Tibial nerve (tissue), 4 donors: Measurements from ENCODE around the gene SNX10. TPM values are rescaled to one million over a fixed set of nuclear protein-coding genes. Genes with fewer than 3 reads are reported as not detected.

ENCODE experiments used
- DNase-seq, 2 donors: peaks; one replicate each; pipeline ENCODE4 v3.0.0-alpha.2; 2019; ENCODE audit warnings: low spot score in 2 of 2
- H3K27ac ChIP-seq, 4 donors: fragments of 200-600 bp; sonication (generic) in 3 of 4; one replicate each; pipeline ENCODE4 v1.5.1; 2017 to 2019; ENCODE audit warnings: mild to moderate bottlenecking in 1 of 4
- H3K27me3 ChIP-seq, 2 donors: fragments of 200-600 bp; sonication (generic) in 1 of 2; one replicate each; pipeline versions ENCODE4 v1.5.1 to v1.6.0; 2017 to 2019
- H3K36me3 ChIP-seq, 3 donors: fragments of 200-600 bp; sonication (generic); one replicate each; pipeline ENCODE4 v1.5.1; 2018 to 2019
- H3K4me1 ChIP-seq, 4 donors: fragments of 200-600 bp; sonication (generic) in 3 of 4; one replicate each; pipeline ENCODE4 v1.5.1; 2017 to 2019
- H3K4me3 ChIP-seq, 4 donors: fragments of 200-600 bp; sonication (generic) in 3 of 4; one replicate each; pipeline ENCODE4 v1.5.1; 2017 to 2019; ENCODE audit warnings: mild to moderate bottlenecking in 1 of 4, moderate library complexity in 1 of 4
- H3K9me3 ChIP-seq, 4 donors: fragments of 200-600 bp; sonication (generic) in 3 of 4; one replicate each; pipeline ENCODE4 v1.5.1; 2017 to 2019
- CTCF ChIP-seq, 5 experiments: fragments of 200-600 bp in 3 of 5; fragments of 450-650 bp in 2 of 5; sonication (generic) in 3 of 5; IDR thresholded peaks; one replicate each; pipeline ENCODE4 v1.5.1; 2016 to 2019; ENCODE audit warnings: antibody characterized with exemption in 5 of 5, mild to moderate bottlenecking in 3 of 5, moderate library complexity in 2 of 5
- EP300 ChIP-seq, 2 donors: sonication (generic); formaldehyde crosslinking; IDR thresholded peaks; one replicate each; pipeline ENCODE4 v1.6.1; 2017; ENCODE audit warnings: antibody characterized with exemption in 2 of 2, mild to moderate bottlenecking in 1 of 2
- POLR2A ChIP-seq, 2 donors: fragments of 450-650 bp; IDR thresholded peaks; one replicate each; pipeline ENCODE4 v1.6.1; 2017; ENCODE audit warnings: antibody characterized with exemption in 2 of 2, mild to moderate bottlenecking in 2 of 2, moderate library complexity in 2 of 2
- WGBS, 2 donors: methylation state at CpG; one replicate each; pipeline ENCODE4 v1.1.5; 2018; 5-methylcytosine and 5-hydroxymethylcytosine counted together
- total RNA-seq, 4 donors: library from RNA; depleted of rRNA; stranded (reverse); fragments of >200 nt; gene quantifications; one replicate each; pipeline ENCODE4 v1.1.0, GENCODE V29; 2016

Gene SNX10
- total RNA-seq, 4 donors from 2014 or later = 1.7 to 15.9 (median 2.5) TPM

DNA sequence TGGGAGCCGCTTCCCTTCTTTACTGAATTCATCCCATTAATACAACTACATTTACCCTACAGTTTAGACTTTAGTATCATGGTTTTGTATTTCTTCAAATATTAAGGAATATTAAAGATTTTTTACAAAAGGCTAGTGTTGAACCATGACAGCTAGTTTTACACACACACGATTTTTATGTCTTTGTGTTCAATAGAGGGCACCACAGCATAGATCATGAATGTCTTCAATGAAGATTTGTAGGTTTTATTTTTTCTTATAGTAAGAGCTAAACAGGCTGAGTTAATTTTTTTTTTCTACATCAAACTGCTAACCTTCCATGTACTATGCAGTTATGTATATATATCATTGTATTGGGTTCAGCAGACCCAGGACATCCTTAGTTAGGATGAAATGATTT lies 76.9 kb downstream of the SNX10 start:
- H3K27me3 ChIP-seq = peaks cover 0 to 66% of the 10 kb centered on the region in 2 donors
- no peak overlapping the region for H3K4me3 ChIP-seq
- no peak for DNase-seq
- TF ChIP-seq POLR2A (IDR thresholded peaks at IDR 0.05) (no peak), CTCF (IDR thresholded peaks at IDR 0.05) (no peak), EP300 (IDR thresholded peaks at IDR 0.05) (no peak)
- no peaks in the 10 kb centered on the region for H3K4me1 ChIP-seq
- H3K9me3 ChIP-seq = no peaks in the 10 kb centered on the region
- 56 to 60% methylated on average over 2 of the region's 2 CpGs for WGBS, 2 donors
- no peaks in the 10 kb centered on the region for H3K36me3 ChIP-seq
- no peak overlapping the region for H3K27ac ChIP-seq

GRCh38 chr7:26369593-26369992 lies 77.9 kb downstream of the SNX10 start:
- peak in 1 of 2 donors; percentile 82 for DNase-seq
- Histone ChIP-seq H3K27ac (no peak overlapping the region), H3K4me3 (no peak overlapping the region), H3K27me3 (peaks cover 0 to 77% of the 10 kb centered on the region in 2 donors), H3K36me3 (no peaks in the 10 kb centered on the region), H3K9me3 (no peaks in the 10 kb centered on the region), H3K4me1 (no peaks in the 10 kb centered on the region)
- 5 to 7% methylated on average over 4 of the region's 4 CpGs for WGBS, 2 donors
- TF ChIP-seq POLR2A (IDR thresholded peaks at IDR 0.05) (no peak), CTCF (IDR thresholded peaks at IDR 0.05) (peak; percentile 64 to 83 (median 75))

DNA sequence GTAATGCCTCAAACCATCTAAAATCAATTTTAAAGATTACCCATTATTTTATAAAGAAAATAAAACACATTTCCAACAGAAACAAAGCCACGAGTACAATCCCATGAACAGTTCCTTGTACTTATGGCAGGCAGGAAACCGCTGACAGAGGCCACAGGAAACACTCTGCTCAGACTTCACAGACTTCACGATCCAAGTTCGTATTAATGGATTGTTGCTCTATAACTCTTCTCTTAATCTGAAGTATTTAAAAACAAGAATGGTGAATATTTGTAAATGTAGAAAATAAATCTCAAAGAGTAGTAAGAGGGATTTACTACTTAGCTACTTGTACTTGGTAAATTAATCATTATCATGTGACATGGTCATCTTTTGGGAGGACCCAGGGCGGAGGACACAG lies 78.3 kb downstream of the SNX10 start:
- no peak overlapping the region for H3K27ac ChIP-seq
- DNase-seq = no peak
- 52 to 65% methylated on average over 5 of the region's 5 CpGs for WGBS, 2 donors
- TF ChIP-seq CTCF (IDR thresholded peaks at IDR 0.05) = no peak
- no peak for TF ChIP-seq POLR2A (IDR thresholded peaks at IDR 0.05)
- H3K36me3 ChIP-seq = no peaks in the 10 kb centered on the region
- no peaks in the 10 kb centered on the region for H3K4me1 ChIP-seq
- H3K4me3 ChIP-seq = no peak overlapping the region
- no peaks in the 10 kb centered on the region for H3K9me3 ChIP-seq
- peaks cover 0 to 81% of the 10 kb centered on the region in 2 donors for H3K27me3 ChIP-seq

DNA sequence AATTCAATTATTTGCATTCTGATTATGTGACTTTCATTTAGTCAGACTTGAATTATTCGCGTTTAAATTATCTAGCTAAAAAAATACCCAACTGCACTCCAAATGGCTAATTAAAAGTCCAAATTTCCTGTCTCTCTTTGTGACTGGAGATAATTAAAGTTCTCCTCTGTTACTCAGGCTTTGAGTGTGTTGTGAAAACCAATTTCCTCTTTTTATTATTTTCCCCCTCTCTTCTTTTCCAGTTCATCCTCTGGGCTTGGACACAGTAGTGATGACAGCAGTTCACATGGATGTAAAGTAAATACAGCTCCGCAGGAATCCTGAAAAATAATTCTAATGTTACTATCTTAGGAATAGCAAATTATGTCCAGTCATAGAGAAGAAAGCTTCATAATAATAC lies 80.6 kb downstream of the SNX10 start:
- no peaks in the 10 kb centered on the region for H3K36me3 ChIP-seq
- WGBS, 2 donors = 74 to 80% methylated on average over 3 of the region's 3 CpGs
- H3K4me3 ChIP-seq = no peak overlapping the region
- peaks cover 0 to 15% (median 5%) of the 10 kb centered on the region in 4 donors for H3K4me1 ChIP-seq
- no peaks in the 10 kb centered on the region for H3K9me3 ChIP-seq
- no peak for TF ChIP-seq POLR2A (IDR thresholded peaks at IDR 0.05)
- TF ChIP-seq CTCF (IDR thresholded peaks at IDR 0.05) = no peak
- no peak for TF ChIP-seq EP300 (IDR thresholded peaks at IDR 0.05)
- no peak overlapping the region for H3K27ac ChIP-seq
- no peak for DNase-seq
- H3K27me3 ChIP-seq = peaks cover 8 to 94% of the 10 kb centered on the region in 2 donors

- no peaks in the 10 kb centered on the region for H3K36me3 ChIP-seq
- H3K4me3 ChIP-seq = no peak overlapping the region
Measured at GRCh38 chr7:26372704-26373103, 81.0 kb downstream of the SNX10 start.

More at GRCh38 chr7:26372704-26373103, 81.0 kb downstream of the SNX10 start:
- Histone ChIP-seq H3K4me1 (peaks cover 0 to 15% (median 5%) of the 10 kb centered on the region in 4 donors), H3K9me3 (no peaks in the 10 kb centered on the region), H3K27ac (no peak overlapping the region), H3K27me3 (peaks cover 8 to 94% of the 10 kb centered on the region in 2 donors)
- no peak for DNase-seq
- WGBS, 2 donors = 77 to 78% methylated on average over 2 of the region's 2 CpGs
- TF ChIP-seq CTCF (IDR thresholded peaks at IDR 0.05) (no peak), EP300 (IDR thresholded peaks at IDR 0.05) (no peak), POLR2A (IDR thresholded peaks at IDR 0.05) (no peak)
